GM21381 (cell line): ENCODE data around the gene TPST1.
"Not testable (repeated sequence)": the region's sequence is repeated elsewhere in the genome, so short reads cannot be mapped to it uniquely, and the experiment has no call there.

Source experiments
- ATAC-seq: cut with Tn5 transposase; IDR thresholded peaks from one replicate; pipeline ENCODE4 v1.9.1; 2021; ENCODE audit warnings: mild to moderate bottlenecking, moderate library complexity; ENCODE audit not compliant: unreplicated experiment

Gene TPST1

DNA sequence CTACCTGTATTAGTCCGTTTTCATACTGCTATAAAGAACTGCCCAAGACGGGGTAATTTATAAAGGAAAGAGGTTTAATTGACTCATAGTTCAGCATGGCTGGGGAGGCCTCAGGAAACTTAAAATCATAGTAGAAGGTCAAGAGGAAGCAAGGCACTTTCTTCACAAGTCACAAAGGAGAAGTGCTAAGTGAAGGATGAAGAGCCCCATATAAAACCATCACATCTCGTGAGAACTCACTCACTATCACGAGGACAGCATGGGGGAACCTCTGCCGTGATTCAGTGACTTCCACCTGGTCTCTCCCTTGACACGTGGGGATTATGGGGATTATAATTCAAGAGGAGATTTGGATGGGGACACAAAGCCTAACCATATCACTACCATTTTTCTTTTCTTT, 119.9 kb downstream of the TPST1 start:
- not testable (repeated sequence) for ATAC-seq

GRCh38 chr7:66326501-66327215, 121.5 kb downstream of the TPST1 start:
- ATAC-seq: no peak

GRCh38 chr7:66330961-66331360, 125.8 kb downstream of the TPST1 start:
- ATAC-seq: no peak

DNA sequence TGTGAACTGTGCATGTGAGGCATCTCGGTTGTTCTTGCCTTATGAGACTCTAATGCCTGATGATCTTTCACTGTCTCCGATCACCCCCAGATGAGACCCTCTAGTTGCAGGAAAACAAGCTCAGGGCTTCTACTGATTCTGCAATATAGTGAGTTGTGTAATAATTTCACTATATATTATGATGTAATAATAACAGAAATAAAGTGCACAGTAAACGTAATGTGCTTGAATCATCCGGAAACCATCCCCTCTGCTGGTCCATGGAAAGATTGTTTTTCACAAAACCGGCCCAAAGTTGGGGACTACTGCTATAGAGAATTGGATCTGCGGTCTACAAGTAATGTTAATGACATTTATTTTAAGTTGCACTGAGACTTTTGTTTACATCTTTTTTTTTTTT, 126.7 kb downstream of the TPST1 start:
- no peak for ATAC-seq

DNA sequence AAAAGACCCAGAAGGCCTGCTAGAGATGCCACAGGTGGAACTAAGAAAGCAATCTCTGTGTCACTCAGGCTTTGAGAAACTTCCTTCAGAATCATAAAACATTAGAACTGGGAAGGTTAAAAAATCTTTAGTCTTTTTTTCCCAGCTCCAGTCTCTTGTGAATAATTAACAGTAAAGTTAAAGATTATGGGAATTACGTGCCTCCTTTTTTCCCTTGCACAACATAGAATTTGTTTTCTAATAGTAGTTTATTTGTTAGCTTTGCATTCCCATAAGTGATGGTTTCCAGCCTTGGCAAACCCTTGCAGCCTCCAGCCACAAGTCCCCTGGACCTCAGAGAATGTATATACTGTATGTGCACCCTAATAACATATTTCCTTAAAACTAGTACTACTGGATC, 128.3 kb downstream of the TPST1 start:
- no peak for ATAC-seq

- ATAC-seq: no peak
Measured at GRCh38 chr7:66335318-66335717, 130.2 kb downstream of the TPST1 start.

DNA sequence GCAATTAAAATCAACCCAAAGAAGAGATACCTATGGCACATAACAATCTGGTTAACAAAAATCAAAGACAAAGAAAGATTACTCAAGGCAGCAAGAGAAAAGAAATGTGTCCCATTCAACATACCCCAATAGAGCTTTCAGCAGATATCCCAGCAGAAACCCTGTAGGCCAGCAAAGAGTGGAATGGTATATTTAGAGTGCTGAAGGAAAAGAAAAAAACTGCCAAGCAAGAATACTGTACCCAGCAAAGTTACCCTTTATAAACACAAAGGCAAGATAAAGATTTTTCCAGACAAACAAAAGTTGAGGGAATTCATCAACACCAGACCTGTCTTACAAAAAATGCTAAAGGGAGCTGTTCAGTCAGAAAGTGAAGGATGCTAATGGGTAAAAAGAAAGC, 131.6 kb downstream of the TPST1 start:
- no peak for ATAC-seq

DNA sequence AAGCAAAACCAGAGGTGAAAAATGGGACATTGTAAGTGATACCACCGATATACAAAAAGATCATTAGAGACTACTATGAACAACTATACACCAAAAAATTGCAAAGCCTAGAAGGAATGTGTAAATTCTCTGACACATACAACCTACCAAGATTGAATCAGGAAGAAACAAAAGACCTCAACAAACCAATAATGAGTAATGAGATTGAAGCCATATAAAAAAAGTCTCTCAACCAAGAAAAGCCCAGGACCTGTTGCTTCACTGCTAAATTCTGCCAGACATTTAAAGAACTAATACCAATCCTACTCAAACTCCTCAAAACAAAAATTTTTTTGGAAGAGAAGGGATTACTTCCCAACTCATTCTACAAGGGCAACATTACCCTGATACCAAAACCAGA, 134.0 kb downstream of the TPST1 start:
- no peak for ATAC-seq

DNA sequence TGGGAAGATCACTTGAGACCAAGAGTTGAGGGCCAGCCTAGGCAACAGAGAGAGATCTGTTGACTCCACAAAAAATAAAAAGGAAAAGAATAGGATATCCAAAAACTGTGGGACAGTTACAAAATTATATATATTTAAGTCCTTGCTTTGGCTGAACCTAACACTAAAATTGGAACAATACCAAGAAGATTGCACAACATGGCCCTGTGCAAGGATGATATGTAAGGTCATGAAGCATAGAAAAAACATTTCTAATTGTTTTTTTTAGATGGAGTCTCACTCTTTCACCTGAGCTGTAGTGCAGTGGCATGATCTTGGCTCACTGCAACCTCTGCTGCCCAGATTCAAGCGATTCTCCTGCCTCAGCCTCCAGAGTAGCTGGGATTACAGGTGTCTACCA, 139.0 kb downstream of the TPST1 start:
- ATAC-seq: no peak

DNA sequence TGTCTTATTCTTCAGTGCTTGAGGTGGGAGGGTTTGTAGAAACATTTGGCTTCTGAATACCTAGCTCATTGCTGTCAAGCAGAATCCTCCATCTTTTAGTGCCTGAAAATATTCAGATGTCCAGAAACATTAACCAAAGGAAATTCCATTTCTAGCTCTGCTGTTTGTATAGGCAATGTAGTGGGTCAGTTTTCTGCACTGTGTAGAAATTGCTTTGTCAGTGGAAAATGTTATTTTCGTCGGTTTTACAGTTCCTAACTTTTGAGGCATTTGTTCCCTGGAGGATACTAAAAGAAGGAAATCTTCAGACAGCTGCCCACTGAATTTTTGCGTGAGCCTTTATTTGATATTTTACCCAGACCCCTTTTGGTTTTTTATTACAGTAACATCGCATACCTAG, 143.4 kb downstream of the TPST1 start:
- ATAC-seq: no peak

- ATAC-seq: no peak
Measured at GRCh38 chr7:66348959-66349358, 143.8 kb downstream of the TPST1 start.

GRCh38 chr7:66352071-66352470, 146.9 kb downstream of the TPST1 start:
- ATAC-seq: no peak

DNA sequence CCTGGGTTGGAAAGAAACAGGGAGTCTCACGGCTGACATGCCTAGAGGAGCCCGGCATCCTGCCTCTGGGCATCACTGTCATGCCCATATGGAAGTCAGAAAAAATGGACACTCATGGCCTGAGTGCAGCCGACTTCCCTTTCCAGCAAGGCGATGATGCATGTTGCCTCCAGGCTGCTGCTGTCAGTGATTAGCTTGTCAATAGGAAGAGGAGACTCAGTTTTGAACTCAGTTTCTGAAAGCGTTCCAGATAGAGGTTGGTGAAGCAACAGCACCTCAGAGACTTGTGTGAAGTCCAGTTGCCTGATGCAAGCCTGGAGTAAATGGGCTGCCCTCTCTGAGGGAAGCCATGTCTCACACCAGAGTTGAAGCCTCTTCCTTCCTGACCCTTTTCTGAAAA, 148.4 kb downstream of the TPST1 start:
- no peak for ATAC-seq

- no peak for ATAC-seq
Measured at GRCh38 chr7:66355756-66356155, 150.6 kb downstream of the TPST1 start.

GRCh38 chr7:66356277-66356721, 151.2 kb downstream of the TPST1 start:
- ATAC-seq: no peak

GRCh38 chr7:66357087-66357486, 152.0 kb downstream of the TPST1 start:
- no peak for ATAC-seq

GRCh38 chr7:66359656-66360211, 154.6 kb downstream of the TPST1 start:
- no peak for ATAC-seq

DNA sequence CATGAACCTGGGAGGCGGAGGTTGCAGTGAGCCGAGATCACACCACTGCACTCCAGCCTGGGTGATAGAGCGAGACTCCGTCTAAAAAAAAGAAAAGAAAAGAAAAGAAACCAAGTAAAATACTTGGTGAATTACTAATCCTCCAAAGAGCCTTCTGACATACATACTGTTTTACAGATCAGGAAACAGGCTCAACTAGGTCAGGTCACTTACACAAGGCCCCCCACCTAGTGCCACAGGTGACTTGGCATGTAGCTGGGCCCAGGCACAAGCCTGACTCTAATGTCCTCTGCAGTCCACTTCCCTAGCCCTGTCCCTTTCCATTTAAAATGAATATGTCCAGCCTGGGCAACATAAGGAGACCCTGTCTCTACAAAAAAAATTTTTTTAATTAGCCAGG, 157.0 kb downstream of the TPST1 start:
- ATAC-seq: no peak

- ATAC-seq: no peak
Measured at GRCh38 chr7:66363635-66364034, 158.5 kb downstream of the TPST1 start.

GRCh38 chr7:66365031-66365430, 159.9 kb downstream of the TPST1 start:
- ATAC-seq: not testable (repeated sequence)

GRCh38 chr7:66371096-66371824, 166.1 kb downstream of the TPST1 start:
- ATAC-seq: no peak
